Trophoblast cell (in vitro differentiated cells and primary cell): ENCODE results near the gene DEPP1.

ENCODE experiments used
- DNase-seq, 2 donors: peaks; one replicate each; pipeline ENCODE4 v3.0.0-alpha.2; 2016
- H2AFZ ChIP-seq: 2 replicates; pipeline ENCODE4 v1.6.1; 2013; ENCODE audit warnings: low read length, moderate library complexity, mild to moderate bottlenecking; ENCODE audit not compliant: insufficient read depth, poor library complexity
- H2AK5ac ChIP-seq: 2 replicates; pipeline ENCODE4 v1.6.1; 2013; ENCODE audit warnings: mild to moderate bottlenecking, low read length
- H2BK120ac ChIP-seq: 2 replicates; pipeline ENCODE4 v1.6.1; 2013; ENCODE audit warnings: low read length, mild to moderate bottlenecking, moderate library complexity; ENCODE audit not compliant: insufficient read depth, poor library complexity
- H2BK12ac ChIP-seq: 2 replicates; pipeline ENCODE4 v1.6.1; 2013; ENCODE audit warnings: mild to moderate bottlenecking, low read length, moderate library complexity
- H2BK5ac ChIP-seq: 2 replicates; pipeline ENCODE4 v1.6.1; 2013; ENCODE audit warnings: low read length, low read depth, moderate library complexity, mild to moderate bottlenecking; ENCODE audit not compliant: poor library complexity
- H3K14ac ChIP-seq: 2 replicates; pipeline ENCODE4 v1.6.1; 2013; ENCODE audit warnings: mild to moderate bottlenecking, low read length
- H3K18ac ChIP-seq: 2 replicates; pipeline ENCODE4 v1.6.1; 2013; ENCODE audit warnings: mild to moderate bottlenecking, low read length
- H3K23ac ChIP-seq: 2 replicates; pipeline ENCODE4 v1.6.1; 2013; ENCODE audit warnings: low read length
- H3K27ac ChIP-seq: 2 replicates; pipeline ENCODE4 v1.5.1; 2013; ENCODE audit warnings: low read depth, mild to moderate bottlenecking, inconsistent platforms, low read length, moderate library complexity
- H3K27me3 ChIP-seq: 2 replicates; pipeline ENCODE4 v1.6.1; 2013; ENCODE audit warnings: inconsistent platforms, mild to moderate bottlenecking, low read length, moderate library complexity; ENCODE audit not compliant: insufficient read depth
- H3K36me3 ChIP-seq, 2 experiments: 1 replicate in 1 of 2; 2 replicates in 1 of 2; pipeline ENCODE4 v1.6.1; 2013; ENCODE audit warnings: low read length in 2 of 2, mild to moderate bottlenecking in 2 of 2, moderate library complexity in 1 of 2; ENCODE audit not compliant: insufficient read depth in 2 of 2, control insufficient read depth in 1 of 2
- H3K4ac ChIP-seq: 2 replicates; pipeline ENCODE4 v1.6.1; 2013; ENCODE audit warnings: low read depth, mild to moderate bottlenecking, low read length, moderate library complexity
- H3K4me1 ChIP-seq, 2 experiments: 1 replicate in 1 of 2; 2 replicates in 1 of 2; pipeline ENCODE4 v1.6.1; 2013; ENCODE audit warnings: low read length in 2 of 2, mild to moderate bottlenecking in 2 of 2, moderate library complexity in 1 of 2; ENCODE audit not compliant: insufficient read depth in 2 of 2, control insufficient read depth in 1 of 2
- H3K4me2 ChIP-seq: 2 replicates; pipeline ENCODE4 v1.6.1; 2013; ENCODE audit warnings: inconsistent platforms, mild to moderate bottlenecking, low read length, moderate library complexity
- H3K4me3 ChIP-seq: 2 replicates; pipeline ENCODE4 v1.5.1; 2013; ENCODE audit warnings: mild to moderate bottlenecking, low read depth, low read length, inconsistent platforms
- H3K79me1 ChIP-seq: one replicate; pipeline ENCODE4 v1.6.1; 2013; ENCODE audit warnings: low read length
- H3K79me2 ChIP-seq: 2 replicates; pipeline ENCODE4 v1.6.1; 2013; ENCODE audit warnings: low read length, mild to moderate bottlenecking; ENCODE audit not compliant: control insufficient read depth, insufficient read depth, poor library complexity
- H3K9ac ChIP-seq: 2 replicates; pipeline ENCODE4 v1.6.1; 2013; ENCODE audit warnings: mild to moderate bottlenecking, low read length
- H3K9me3 ChIP-seq: 2 replicates; pipeline ENCODE4 v1.6.1; 2013; ENCODE audit warnings: low read depth, mild to moderate bottlenecking, control low read depth, inconsistent platforms, low read length; ENCODE audit not compliant: insufficient read depth
- H4K12ac ChIP-seq: 2 replicates; pipeline ENCODE4 v1.6.1; 2013; ENCODE audit warnings: low read depth, mild to moderate bottlenecking, low read length, moderate library complexity
- H4K8ac ChIP-seq: 2 replicates; pipeline ENCODE4 v1.6.1; 2013; ENCODE audit warnings: low read depth, mild to moderate bottlenecking, low read length, moderate library complexity
- H4K91ac ChIP-seq: one replicate; pipeline ENCODE4 v1.6.1; 2013; ENCODE audit warnings: low read depth, mild to moderate bottlenecking, low read length, moderate library complexity
- WGBS: extraction: QIAGEN DNeasy Blood & Tissue Kit; methylation state at CpG from one replicate; pipeline ENCODE4 v1.1.7; 2013; ENCODE audit warnings: missing lambda C conversion rate; ENCODE audit not compliant: insufficient read length, insufficient coverage; ENCODE audit errors: extremely low coverage; 5-methylcytosine and 5-hydroxymethylcytosine counted together

Gene DEPP1

DNA sequence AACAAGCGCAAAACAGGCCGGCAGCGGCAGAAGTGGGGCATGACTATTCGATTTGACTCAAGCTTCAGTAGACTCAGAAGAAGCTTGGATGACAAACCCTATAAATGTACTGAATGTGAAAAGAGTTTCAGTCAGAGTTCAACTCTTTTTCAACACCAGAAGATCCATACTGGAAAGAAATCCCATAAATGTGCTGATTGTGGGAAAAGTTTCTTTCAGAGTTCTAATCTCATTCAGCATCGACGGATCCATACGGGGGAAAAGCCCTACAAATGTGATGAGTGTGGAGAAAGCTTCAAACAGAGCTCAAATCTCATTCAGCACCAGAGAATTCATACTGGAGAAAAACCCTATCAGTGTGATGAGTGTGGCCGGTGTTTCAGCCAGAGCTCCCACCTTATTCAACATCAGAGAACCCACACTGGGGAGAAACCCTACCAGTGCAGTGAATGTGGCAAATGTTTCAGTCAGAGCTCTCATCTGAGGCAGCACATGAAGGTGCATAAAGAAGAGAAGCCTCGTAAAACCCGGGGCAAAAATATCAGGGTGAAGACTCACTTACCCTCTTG, 24.9 kb upstream of the DEPP1 start:
- no peaks in the 10 kb centered on the region for H3K27me3 ChIP-seq
- H2BK5ac ChIP-seq = no peak overlapping the region
- no peak overlapping the region for H2BK120ac ChIP-seq

DNA sequence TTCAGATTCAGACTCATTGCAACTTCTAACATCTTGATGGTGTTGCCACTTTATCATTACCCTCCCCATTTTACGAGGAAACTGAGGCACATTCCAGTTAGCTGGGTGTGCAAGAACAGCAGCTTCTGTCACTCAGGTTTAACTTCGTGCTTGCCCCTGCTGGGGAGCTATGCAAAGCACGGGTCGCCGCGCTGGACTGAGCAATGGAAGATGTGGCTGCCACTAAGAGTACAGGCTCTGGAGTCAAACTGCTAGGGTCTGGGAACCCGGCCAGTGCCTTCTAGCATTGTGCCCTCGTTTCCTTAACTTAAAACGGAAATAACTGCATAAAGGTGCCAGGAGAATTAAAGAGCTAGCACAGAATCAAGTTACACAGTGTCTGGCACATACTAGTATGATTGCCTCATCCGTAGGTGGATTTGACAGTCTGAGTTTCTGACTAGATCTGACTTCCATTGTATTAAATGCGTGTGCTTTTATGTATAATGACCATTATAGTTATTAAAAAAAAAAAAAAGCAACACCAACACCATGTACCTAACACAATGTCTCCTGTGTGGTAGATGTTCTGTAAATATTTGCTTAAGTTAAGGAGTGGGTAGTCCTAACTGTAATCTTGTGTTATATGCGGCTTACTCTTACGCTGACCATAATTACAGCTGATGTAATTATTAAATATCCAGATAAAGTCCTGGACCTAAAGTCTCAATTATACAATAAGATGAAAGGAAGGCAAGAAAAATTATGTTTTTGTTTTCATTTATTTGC, 23.0 kb upstream of the DEPP1 start:
- DNase-seq = peak; percentile 16 to 57
- Histone ChIP-seq H3K9ac (peak overlapping the region; percentile 95), H2BK12ac (no peak overlapping the region), H2AK5ac (no peak overlapping the region), H4K8ac (peak overlapping the region; percentile 96), H2BK120ac (peak overlapping the region; percentile 94), H3K36me3 (peaks cover 4 to 8% of the 10 kb centered on the region in 2 experiments), H4K91ac (peak overlapping the region; percentile 95), H3K14ac (peak overlapping the region; percentile 94), H2BK5ac (peak overlapping the region; percentile 45), H3K27me3 (no peaks in the 10 kb centered on the region), H3K23ac (no peak overlapping the region), H3K27ac (peak overlapping the region; percentile 97), H3K4me2 (peak overlapping the region; percentile 88), H2AFZ (no peak overlapping the region), H3K18ac (no peak overlapping the region), H3K4me3 (peak overlapping the region; percentile 83), H3K79me1 (peaks cover 19% of the 10 kb centered on the region), H3K9me3 (no peaks in the 10 kb centered on the region), H3K4me1 (peaks cover 0 to 2% of the 10 kb centered on the region in 2 experiments), H3K79me2 (peaks cover 9% of the 10 kb centered on the region), H3K4ac (peak overlapping the region; percentile 53), H4K12ac (peak overlapping the region; percentile 46)
- no CpG with 5 or more reads among the region's 13 CpGs for WGBS

More for the DNA sequence above, 24.9 kb upstream of the DEPP1 start:
- Histone ChIP-seq H3K79me1 (peaks cover 14% of the 10 kb centered on the region), H2AFZ (no peak overlapping the region), H3K4me2 (no peak overlapping the region), H3K79me2 (peaks cover 9% of the 10 kb centered on the region), H3K9ac (no peak overlapping the region), H4K12ac (no peak overlapping the region), H3K27ac (no peak overlapping the region), H3K18ac (no peak overlapping the region), H3K4me1 (no peaks in the 10 kb centered on the region), H3K36me3 (peaks cover 4 to 8% of the 10 kb centered on the region in 2 experiments), H3K23ac (no peak overlapping the region), H3K4me3 (no peak overlapping the region), H4K8ac (no peak overlapping the region), H3K14ac (no peak overlapping the region), H3K9me3 (no peaks in the 10 kb centered on the region), H3K4ac (no peak overlapping the region), H4K91ac (no peak overlapping the region), H2BK12ac (no peak overlapping the region), H2AK5ac (no peak overlapping the region)
- no CpG with 5 or more reads among the region's 10 CpGs for WGBS
- DNase-seq = no peak

DNA sequence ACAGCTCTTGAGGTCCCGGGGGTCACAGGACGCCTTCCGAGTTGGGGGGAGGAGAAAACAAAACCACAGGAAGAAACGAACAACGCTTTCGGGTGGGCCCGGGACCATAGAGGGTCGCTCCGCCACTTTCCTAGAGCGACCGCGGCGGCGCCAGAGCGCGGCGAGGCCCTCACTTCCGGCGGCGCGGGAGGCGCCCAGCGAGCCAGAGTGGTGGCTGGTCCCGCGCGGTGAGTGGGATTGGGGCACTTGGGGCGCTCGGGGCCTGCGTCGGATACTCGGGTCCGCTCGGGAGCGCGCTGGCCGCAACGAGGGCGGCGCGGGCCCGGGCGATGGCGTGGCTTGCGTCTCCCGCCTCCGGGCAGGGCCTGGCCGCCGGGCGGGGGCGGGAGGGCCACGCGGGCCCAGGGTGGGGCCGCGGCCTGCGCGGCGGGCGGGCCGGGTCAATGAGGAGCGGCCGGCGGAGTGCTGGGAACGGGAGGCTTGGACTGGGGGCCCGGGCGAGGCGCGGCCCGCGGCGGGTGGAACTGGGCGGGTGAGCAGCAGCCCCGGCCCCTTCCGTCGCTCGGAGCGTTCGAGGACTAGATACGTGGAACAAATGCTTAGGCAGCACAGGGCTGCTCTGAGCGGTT, 22.3 kb upstream of the DEPP1 start, which contains the start of gene ZNF22:
Gene ZNF22 (plus strand): TSS at position 172 of the 629 bp plus-strand sequence. CDS start 2,446 bp downstream, outside the sequence.
- no CpG with 5 or more reads among the region's 79 CpGs for WGBS
- Histone ChIP-seq H4K12ac (peak within 1 kb of the TSS; percentile 85), H4K8ac (peak within 1 kb of the TSS; percentile 96)

DNA sequence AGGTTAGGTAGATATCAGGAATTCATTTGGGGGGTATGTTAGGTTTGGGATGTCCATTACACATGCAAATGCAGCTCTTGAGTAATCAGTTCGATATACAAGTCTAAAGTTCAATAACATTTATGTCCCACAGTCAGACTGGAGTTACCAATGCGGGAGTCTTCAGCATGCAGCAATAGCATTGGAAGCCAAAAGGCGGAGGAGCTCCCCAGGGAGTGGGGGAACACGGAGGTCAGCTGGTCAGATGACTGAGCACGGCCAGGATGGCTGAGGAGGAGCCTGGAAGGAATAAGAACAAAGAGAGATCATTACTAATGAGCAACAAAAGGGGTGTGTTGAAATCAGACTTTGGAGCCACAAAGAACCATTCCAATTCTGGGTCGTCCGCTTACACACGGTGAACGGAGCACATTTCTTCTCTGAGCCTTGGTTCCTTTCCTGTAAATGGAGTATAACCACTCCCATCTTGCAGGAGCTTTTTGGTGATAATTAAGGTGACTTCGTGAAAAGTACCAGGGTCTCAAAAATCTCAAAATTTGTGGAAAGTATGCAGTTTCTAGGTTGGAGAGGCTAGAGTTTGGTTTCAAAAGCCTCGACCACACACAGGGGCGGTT, 21.6 kb upstream of the DEPP1 start:
- peak overlapping the region; percentile 95 for H4K91ac ChIP-seq
- H3K79me1 ChIP-seq = peaks cover 26% of the 10 kb centered on the region
- H3K27ac ChIP-seq = peak overlapping the region; percentile 97
- H2BK120ac ChIP-seq = peak overlapping the region; percentile 94
- H3K36me3 ChIP-seq = peaks cover 4 to 8% of the 10 kb centered on the region in 2 experiments
- H3K9me3 ChIP-seq = no peaks in the 10 kb centered on the region
- peak overlapping the region; percentile 94 for H3K14ac ChIP-seq
- H4K8ac ChIP-seq = peak overlapping the region; percentile 96
- H2BK12ac ChIP-seq = peak overlapping the region; percentile 74
- no peak overlapping the region for H2AK5ac ChIP-seq
- H3K4ac ChIP-seq = peak overlapping the region; percentile 53
- peak in 1 of 2 donors; percentile 17 for DNase-seq
- no peak overlapping the region for H3K9ac ChIP-seq
- no peak overlapping the region for H3K4me3 ChIP-seq
- no CpG with 5 or more reads among the region's 12 CpGs for WGBS
- peak overlapping the region; percentile 87 for H2BK5ac ChIP-seq
- H3K4me2 ChIP-seq = peak overlapping the region; percentile 88
- no peaks in the 10 kb centered on the region for H3K27me3 ChIP-seq
- peak overlapping the region; percentile 98 for H3K18ac ChIP-seq
- no peak overlapping the region for H3K23ac ChIP-seq
- peaks cover 9% of the 10 kb centered on the region for H3K79me2 ChIP-seq
- peak overlapping the region; percentile 85 for H4K12ac ChIP-seq
- peaks cover under 1 to 8% of the 10 kb centered on the region in 2 experiments for H3K4me1 ChIP-seq
- H2AFZ ChIP-seq = peak overlapping the region; percentile 88

More for the DNA sequence above, 22.3 kb upstream of the DEPP1 start, which contains the start of gene ZNF22:
- H3K27ac ChIP-seq = peak within 1 kb of the TSS; percentile 97
- no peak within 1 kb of the TSS for H3K23ac ChIP-seq
- H3K9ac ChIP-seq = peak within 1 kb of the TSS; percentile 95
- peaks cover 0 to 7% of the 10 kb centered on the region in 2 experiments for H3K4me1 ChIP-seq
- H3K4me3 ChIP-seq = peak within 1 kb of the TSS; percentile 83
- peak within 1 kb of the TSS; percentile 98 for H3K18ac ChIP-seq
- peak within 1 kb of the TSS; percentile 88 for H2AFZ ChIP-seq
- peak within 1 kb of the TSS; percentile 87 for H2BK5ac ChIP-seq
- H3K14ac ChIP-seq = peak within 1 kb of the TSS; percentile 94
- no peaks in the 10 kb centered on the region for H3K27me3 ChIP-seq
- H3K4ac ChIP-seq = peak within 1 kb of the TSS; percentile 53
- H2BK12ac ChIP-seq = peak within 1 kb of the TSS; percentile 74
- peaks cover 26% of the 10 kb centered on the region for H3K79me1 ChIP-seq
- H3K9me3 ChIP-seq = no peaks in the 10 kb centered on the region
- peak within 1 kb of the TSS; percentile 95 for H4K91ac ChIP-seq
- peak within 1 kb of the TSS; percentile 88 for H3K4me2 ChIP-seq
- peak; percentile 33 to 57 for DNase-seq
- no peak within 1 kb of the TSS for H2AK5ac ChIP-seq
- H3K79me2 ChIP-seq = peaks cover 9% of the 10 kb centered on the region
- H2BK120ac ChIP-seq = peak within 1 kb of the TSS; percentile 94
- peaks cover 4 to 8% of the 10 kb centered on the region in 2 experiments for H3K36me3 ChIP-seq
